ENCODE data around the gene DTNA.
A peak's percentile ranks its signal among the peaks of the same experiment; 100 is the strongest.

DTNA gene

GRCh38 chr18:34847408-34847807, 137.3 kb downstream of the DTNA start:
- H3K4me3 ChIP-seq (ENCODE audit: low read length) = no peak overlapping the region
- TF ChIP-seq, protein P1, sequence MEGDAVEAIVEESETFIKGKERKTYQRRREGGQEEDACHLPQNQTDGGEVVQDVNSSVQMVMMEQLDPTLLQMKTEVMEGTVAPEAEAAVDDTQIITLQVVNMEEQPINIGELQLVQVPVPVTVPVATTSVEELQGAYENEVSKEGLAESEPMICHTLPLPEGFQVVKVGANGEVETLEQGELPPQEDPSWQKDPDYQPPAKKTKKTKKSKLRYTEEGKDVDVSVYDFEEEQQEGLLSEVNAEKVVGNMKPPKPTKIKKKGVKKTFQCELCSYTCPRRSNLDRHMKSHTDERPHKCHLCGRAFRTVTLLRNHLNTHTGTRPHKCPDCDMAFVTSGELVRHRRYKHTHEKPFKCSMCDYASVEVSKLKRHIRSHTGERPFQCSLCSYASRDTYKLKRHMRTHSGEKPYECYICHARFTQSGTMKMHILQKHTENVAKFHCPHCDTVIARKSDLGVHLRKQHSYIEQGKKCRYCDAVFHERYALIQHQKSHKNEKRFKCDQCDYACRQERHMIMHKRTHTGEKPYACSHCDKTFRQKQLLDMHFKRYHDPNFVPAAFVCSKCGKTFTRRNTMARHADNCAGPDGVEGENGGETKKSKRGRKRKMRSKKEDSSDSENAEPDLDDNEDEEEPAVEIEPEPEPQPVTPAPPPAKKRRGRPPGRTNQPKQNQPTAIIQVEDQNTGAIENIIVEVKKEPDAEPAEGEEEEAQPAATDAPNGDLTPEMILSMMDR (conservative IDR thresholded peaks at IDR 0.05; ENCODE audit: low read length) = no peak
- no peak for DNase-seq (ENCODE audit: low read depth)

GRCh38 chr18:34848156-34848555, 138.1 kb downstream of the DTNA start:
- no peak overlapping the region for H3K4me3 ChIP-seq (ENCODE audit: low read length)
- TF ChIP-seq, protein P1 (conservative IDR thresholded peaks at IDR 0.05; ENCODE audit: low read length) = no peak
- DNase-seq (ENCODE audit: low read depth) = peak; percentile 21

GRCh38 chr18:34848695-34849094, 138.6 kb downstream of the DTNA start:
- H3K4me3 ChIP-seq (ENCODE audit: low read length) = no peak overlapping the region
- TF ChIP-seq, protein P1 (conservative IDR thresholded peaks at IDR 0.05; ENCODE audit: low read length) = no peak
- DNase-seq (ENCODE audit: low read depth) = no peak

GRCh38 chr18:34857320-34857719, 147.2 kb downstream of the DTNA start:
- TF ChIP-seq, protein P1 (conservative IDR thresholded peaks at IDR 0.05; ENCODE audit: low read length) = no peak
- DNase-seq (ENCODE audit: low read depth) = no peak
- H3K4me3 ChIP-seq (ENCODE audit: low read length) = no peak overlapping the region

- no peak for DNase-seq (ENCODE audit: low read depth)
- TF ChIP-seq, protein P1 (conservative IDR thresholded peaks at IDR 0.05; ENCODE audit: low read length) = no peak
- H3K4me3 ChIP-seq (ENCODE audit: low read length) = no peak overlapping the region
Observed at GRCh38 chr18:34858188-34858587, 148.1 kb downstream of the DTNA start.

GRCh38 chr18:34859496-34859895, 149.4 kb downstream of the DTNA start:
- H3K4me3 ChIP-seq (ENCODE audit: low read length) = no peak overlapping the region
- TF ChIP-seq, protein P1 (conservative IDR thresholded peaks at IDR 0.05; ENCODE audit: low read length) = no peak
- DNase-seq (ENCODE audit: low read depth) = no peak

- TF ChIP-seq, protein P1 (conservative IDR thresholded peaks at IDR 0.05; ENCODE audit: low read length) = no peak
- H3K4me3 ChIP-seq (ENCODE audit: low read length) = no peak overlapping the region
- DNase-seq (ENCODE audit: low read depth) = no peak
Observed at GRCh38 chr18:34862561-34862960, 152.5 kb downstream of the DTNA start.
